Measurements from ENCODE around the gene CUL1.

Gene CUL1

GRCh38 chr7:148804343-148805235, 105.9 kb downstream of the CUL1 start:
- DNase-seq (ENCODE audit: low read depth), result no peak

GRCh38 chr7:148806187-148806586, 107.5 kb downstream of the CUL1 start:
- no peak for DNase-seq (ENCODE audit: low read depth)

- DNase-seq (ENCODE audit: low read depth), result no peak
These were observed 108.7 kb downstream of the CUL1 start for GRCh38 chr7:148807436-148807835.

GRCh38 chr7:148809856-148810255, 111.2 kb downstream of the CUL1 start:
- DNase-seq (ENCODE audit: low read depth), result no peak

- no peak for DNase-seq (ENCODE audit: low read depth)
These were observed 113.2 kb downstream of the CUL1 start for GRCh38 chr7:148811892-148812291.

- DNase-seq (ENCODE audit: low read depth), result no peak
These were observed 115.2 kb downstream of the CUL1 start for GRCh38 chr7:148813890-148814289.

GRCh38 chr7:148814922-148815559, 116.3 kb downstream of the CUL1 start:
- no peak for DNase-seq (ENCODE audit: low read depth)

GRCh38 chr7:148815612-148816011, 116.9 kb downstream of the CUL1 start:
- no peak for DNase-seq (ENCODE audit: low read depth)

GRCh38 chr7:148819697-148820360, 121.1 kb downstream of the CUL1 start:
- DNase-seq (ENCODE audit: low read depth), result no peak

GRCh38 chr7:148821422-148821821, 122.7 kb downstream of the CUL1 start:
- DNase-seq (ENCODE audit: low read depth), result no peak

- DNase-seq (ENCODE audit: low read depth), result no peak
These were observed 126.2 kb downstream of the CUL1 start for GRCh38 chr7:148824864-148825263.

GRCh38 chr7:148825338-148825737, 126.6 kb downstream of the CUL1 start:
- no peak for DNase-seq (ENCODE audit: low read depth)

- no peak for DNase-seq (ENCODE audit: low read depth)
These were observed 130.3 kb downstream of the CUL1 start for GRCh38 chr7:148828965-148829364.

GRCh38 chr7:148830897-148831692, 132.4 kb downstream of the CUL1 start:
- DNase-seq (ENCODE audit: low read depth), result no peak

GRCh38 chr7:148831782-148832181, 133.1 kb downstream of the CUL1 start:
- DNase-seq (ENCODE audit: low read depth), result no peak

GRCh38 chr7:148834605-148835004, 135.9 kb downstream of the CUL1 start:
- no peak for DNase-seq (ENCODE audit: low read depth)

GRCh38 chr7:148835854-148836253, 137.2 kb downstream of the CUL1 start:
- DNase-seq (ENCODE audit: low read depth), result no peak

- DNase-seq (ENCODE audit: low read depth), result no peak
These were observed 140.2 kb downstream of the CUL1 start for GRCh38 chr7:148838905-148839304.

- DNase-seq (ENCODE audit: low read depth), result no peak
These were observed 149.4 kb downstream of the CUL1 start for GRCh38 chr7:148847815-148848734.

- no peak for DNase-seq (ENCODE audit: low read depth)
These were observed 150.8 kb downstream of the CUL1 start for GRCh38 chr7:148849393-148850098.
